HepG2 (cell line): Measurements from ENCODE around the gene CEP19.

Experiments
- ARID4A ChIP-seq: sonication (generic); formaldehyde crosslinking; IDR thresholded peaks from 2 replicates; pipeline ENCODE4 v1.5.0; 2020; ENCODE audit warnings: mild to moderate bottlenecking, missing genetic modification reagents, borderline replicate concordance
- CEBPB ChIP-seq: IDR thresholded peaks from 2 replicates; pipeline ENCODE4 v1.6.1; 2011; ENCODE audit warnings: low read depth, low read length, improper control_type of control experiment, borderline replicate concordance
- CTCF ChIP-seq: sonication (generic); formaldehyde crosslinking; IDR thresholded peaks from 2 replicates; pipeline ENCODE4 v1.5.0; 2020; ENCODE audit warnings: mild to moderate bottlenecking, missing genetic modification reagents, moderate library complexity
- EP300 ChIP-seq, 3 experiments: sonication (generic) in 1 of 3; formaldehyde crosslinking in 1 of 3; IDR thresholded peaks; 2 replicates each; pipeline versions ENCODE4 v1.5.1 to v1.6.1; 2011 to 2020; ENCODE audit warnings: low read depth in 2 of 3, low read length in 2 of 3, borderline replicate concordance in 1 of 3, improper control_type of control experiment in 1 of 3, mild to moderate bottlenecking in 1 of 3, missing genetic modification reagents in 1 of 3, moderate library complexity in 1 of 3
- JUN ChIP-seq: sonication (generic); formaldehyde crosslinking; IDR thresholded peaks from 2 replicates; pipeline ENCODE4 v1.4.0; 2020; ENCODE audit warnings: mild to moderate bottlenecking, missing genetic modification reagents
- SP1 ChIP-seq, 2 experiments: fragments of 450-650 bp in 1 of 2; sonication (generic) in 1 of 2; formaldehyde crosslinking in 1 of 2; IDR thresholded peaks; 2 replicates each; pipeline versions ENCODE4 v1.4.0 to v1.6.1; 2016 to 2020; ENCODE audit warnings: missing genetic modification reagents in 1 of 2
- ZBTB34 ChIP-seq: sonication (generic); formaldehyde crosslinking; IDR thresholded peaks from 2 replicates; pipeline ENCODE4 v1.8.0; 2022; ENCODE audit warnings: mild to moderate bottlenecking, missing genetic modification reagents
- ZNF674 ChIP-seq: sonication (generic); formaldehyde crosslinking; IDR thresholded peaks from 2 replicates; pipeline ENCODE4 v1.5.0; 2020; ENCODE audit warnings: low read depth, mild to moderate bottlenecking, missing genetic modification reagents

- TF ChIP-seq ZBTB34 (CRISPR knock-in tag) (no peak), CTCF (CRISPR knock-in tag) (no peak), EP300 (IDR thresholded peaks at IDR 0.05; ENCODE audit: low read depth in 2 of 2, low read length in 2 of 2) (no peak), EP300 (CRISPR knock-in tag; IDR thresholded peaks at IDR 0.05; ENCODE audit: borderline replicate concordance) (no peak), ARID4A (CRISPR knock-in tag) (no peak), JUN (CRISPR knock-in tag) (no peak), CEBPB (no peak), SP1 (IDR thresholded peaks at IDR 0.05) (no peak), SP1 (CRISPR knock-in tag; IDR thresholded peaks at IDR 0.05) (no peak), ZNF674 (CRISPR knock-in tag) (no peak)
Measured at GRCh38 chr3:196697270-196697669, 14.8 kb downstream of the CEP19 start.
